Skeletal muscle tissue (tissue), 4 donors: ENCODE data around the gene PARD3B. TPM values are rescaled to one million over a fixed set of nuclear protein-coding genes. Genes with fewer than 3 reads are reported as not detected.

Experiments used
- H3K27ac ChIP-seq: one replicate; pipeline ENCODE4 v1.7.0; 2013; ENCODE audit warnings: mild to moderate bottlenecking, low read depth, low read length, inconsistent platforms
- H3K27me3 ChIP-seq, 3 donors: one replicate each; pipeline ENCODE4 v1.7.0; 2013; ENCODE audit warnings: low read length in 3 of 3; ENCODE audit not compliant: control insufficient read depth in 3 of 3, insufficient read depth in 3 of 3
- H3K36me3 ChIP-seq, 3 donors: one replicate each; pipeline ENCODE4 v1.7.0; 2013; ENCODE audit warnings: low read length in 3 of 3; ENCODE audit not compliant: control insufficient read depth in 3 of 3, insufficient read depth in 3 of 3
- H3K4me1 ChIP-seq, 3 donors: one replicate each; pipeline ENCODE4 v1.7.0; 2013; ENCODE audit warnings: low read length in 3 of 3, mild to moderate bottlenecking in 3 of 3; ENCODE audit not compliant: control insufficient read depth in 3 of 3, insufficient read depth in 3 of 3
- H3K4me3 ChIP-seq, 3 donors: one replicate each; pipeline ENCODE4 v1.7.0; 2013; ENCODE audit warnings: low read length in 3 of 3
- H3K9ac ChIP-seq, 3 donors: one replicate each; pipeline ENCODE4 v1.7.0; 2013; ENCODE audit warnings: low read length in 3 of 3, mild to moderate bottlenecking in 3 of 3, moderate library complexity in 2 of 3, low read depth in 1 of 3
- H3K9me3 ChIP-seq, 3 donors: one replicate each; pipeline ENCODE4 v1.7.0; 2013; ENCODE audit warnings: low read length in 3 of 3; ENCODE audit not compliant: control insufficient read depth in 3 of 3
- total RNA-seq: library from RNA; depleted of rRNA; stranded (reverse); fragments of >200 nt; gene quantifications from one replicate; pipeline ENCODE4 v1.2.3, GENCODE V29; 2014
- donor health status: Osteomylitis.

The PARD3B gene
- total RNA-seq, 1 donor from 2014 or later = 19.8 TPM

DNA sequence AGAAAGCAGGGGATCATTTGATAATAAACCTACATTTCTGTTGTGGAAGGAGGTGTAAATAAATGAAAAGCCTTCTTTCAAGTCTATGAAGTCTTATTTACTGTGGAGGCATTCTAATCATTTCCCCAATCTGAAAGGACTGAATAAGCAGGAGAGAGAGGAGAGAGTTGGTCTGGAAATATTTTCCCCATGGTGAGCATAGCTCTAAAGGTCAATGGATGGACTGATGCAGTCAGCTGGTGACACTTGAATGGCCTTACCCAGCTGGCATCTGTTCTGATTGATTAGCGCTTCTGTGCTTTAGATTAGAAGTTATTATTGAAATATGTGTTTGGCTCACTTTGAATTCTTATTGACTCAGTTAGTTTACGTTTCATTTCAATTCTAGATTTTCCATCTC is 122.7 kb downstream of the PARD3B start:
- peaks cover 0 to 6% (median 4%) of the 10 kb centered on the region in 3 donors for H3K4me1 ChIP-seq

DNA sequence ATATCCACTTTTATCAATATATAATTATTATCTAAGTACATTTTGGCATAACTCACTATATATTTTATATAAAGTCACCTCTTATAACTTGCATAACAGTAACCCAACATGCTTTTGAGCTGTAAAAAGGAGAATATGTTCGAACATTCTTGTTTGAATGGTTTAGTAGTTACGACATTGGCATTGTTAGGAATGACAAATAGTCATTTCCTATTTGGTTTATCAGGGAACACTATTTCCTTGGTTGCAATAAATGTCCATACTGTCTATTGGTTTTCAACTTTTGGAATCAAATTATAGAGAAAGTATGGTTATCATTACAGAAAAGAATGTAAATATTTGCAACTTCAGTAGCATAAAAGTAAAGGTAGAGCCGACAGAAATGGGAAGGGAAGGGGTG is 124.1 kb downstream of the PARD3B start:
- Histone ChIP-seq H3K27ac (no peak overlapping the region), H3K4me3 (no peak overlapping the region), H3K36me3 (no peaks in the 10 kb centered on the region), H3K27me3 (no peaks in the 10 kb centered on the region), H3K9me3 (no peaks in the 10 kb centered on the region), H3K9ac (no peak overlapping the region), H3K4me1 (peaks cover 0 to 6% (median 4%) of the 10 kb centered on the region in 3 donors)

More for the DNA sequence above, 122.7 kb downstream of the PARD3B start:
- no peaks in the 10 kb centered on the region for H3K27me3 ChIP-seq
- H3K9ac ChIP-seq = no peak overlapping the region
- H3K27ac ChIP-seq = no peak overlapping the region
- no peaks in the 10 kb centered on the region for H3K36me3 ChIP-seq
- no peaks in the 10 kb centered on the region for H3K9me3 ChIP-seq
- H3K4me3 ChIP-seq = no peak overlapping the region

DNA sequence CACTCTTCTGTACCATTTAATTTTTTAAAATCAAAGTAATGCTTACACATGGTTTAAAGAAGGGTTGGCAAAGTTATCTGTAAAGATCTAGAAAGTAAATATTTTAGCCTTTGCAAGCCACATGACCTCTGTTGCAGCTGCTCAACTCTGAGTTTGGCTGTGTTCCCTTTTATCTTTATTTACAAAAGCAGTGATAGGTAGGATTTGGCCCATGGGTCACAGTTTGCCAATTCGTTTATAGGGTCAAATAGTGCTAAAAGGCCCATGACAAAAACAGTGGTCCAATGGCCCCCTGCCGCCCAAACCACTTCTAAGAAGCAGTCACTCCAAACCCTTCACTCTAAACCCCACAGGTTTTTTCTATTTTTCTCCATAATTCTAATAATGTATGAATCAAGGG is 124.8 kb downstream of the PARD3B start:
- Histone ChIP-seq H3K9ac (no peak overlapping the region), H3K27ac (no peak overlapping the region), H3K4me1 (peaks cover 0 to 6% (median 4%) of the 10 kb centered on the region in 3 donors), H3K27me3 (no peaks in the 10 kb centered on the region), H3K9me3 (no peaks in the 10 kb centered on the region), H3K4me3 (no peak overlapping the region), H3K36me3 (no peaks in the 10 kb centered on the region)

DNA sequence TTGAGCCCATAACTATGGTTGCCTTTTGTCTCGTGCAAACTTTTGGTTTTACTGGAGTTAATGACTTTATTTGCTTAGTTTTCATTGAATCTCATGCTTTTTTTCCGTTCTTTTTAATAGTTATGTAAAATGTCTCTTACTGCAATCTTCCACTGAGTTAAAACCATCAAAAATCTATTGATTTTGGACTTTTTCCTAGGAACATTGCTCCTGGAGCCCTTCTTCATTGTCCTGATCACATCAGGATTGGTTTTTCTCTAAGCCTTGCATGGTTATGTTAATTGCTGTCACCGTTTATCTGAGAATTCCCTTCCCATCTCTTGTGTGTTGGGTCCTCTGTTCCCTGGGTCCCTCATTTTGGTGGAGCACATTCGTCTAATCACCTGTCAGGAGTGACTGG is 125.5 kb downstream of the PARD3B start:
- no peaks in the 10 kb centered on the region for H3K9me3 ChIP-seq
- H3K9ac ChIP-seq = no peak overlapping the region

DNA sequence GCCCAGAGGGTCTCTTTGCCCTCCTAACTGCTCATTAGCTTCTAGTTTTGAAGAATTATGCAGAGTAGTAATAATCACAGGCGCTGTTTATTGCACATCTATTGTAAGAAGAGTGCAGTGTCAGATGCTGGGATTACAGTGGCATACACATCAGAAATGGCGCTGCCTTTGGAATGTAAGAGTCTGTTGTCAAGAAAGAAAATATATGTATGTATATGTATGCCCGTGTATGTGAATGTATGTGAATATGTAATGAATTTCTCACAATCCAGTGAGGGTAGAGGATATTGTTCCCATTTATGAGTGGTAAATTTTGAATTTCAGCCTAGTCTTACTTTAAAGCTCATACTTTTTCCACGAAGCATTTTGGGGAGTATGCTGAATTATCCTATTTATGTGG is 127.5 kb downstream of the PARD3B start:
- Histone ChIP-seq H3K27me3 (no peaks in the 10 kb centered on the region), H3K27ac (no peak overlapping the region), H3K9me3 (no peaks in the 10 kb centered on the region), H3K9ac (no peak overlapping the region), H3K4me3 (no peak overlapping the region), H3K36me3 (no peaks in the 10 kb centered on the region), H3K4me1 (no peaks in the 10 kb centered on the region)

More for the DNA sequence above, 125.5 kb downstream of the PARD3B start:
- Histone ChIP-seq H3K4me3 (no peak overlapping the region), H3K27me3 (no peaks in the 10 kb centered on the region), H3K27ac (no peak overlapping the region), H3K36me3 (no peaks in the 10 kb centered on the region), H3K4me1 (peaks cover 0 to under 1% (median 0%) of the 10 kb centered on the region in 3 donors)

DNA sequence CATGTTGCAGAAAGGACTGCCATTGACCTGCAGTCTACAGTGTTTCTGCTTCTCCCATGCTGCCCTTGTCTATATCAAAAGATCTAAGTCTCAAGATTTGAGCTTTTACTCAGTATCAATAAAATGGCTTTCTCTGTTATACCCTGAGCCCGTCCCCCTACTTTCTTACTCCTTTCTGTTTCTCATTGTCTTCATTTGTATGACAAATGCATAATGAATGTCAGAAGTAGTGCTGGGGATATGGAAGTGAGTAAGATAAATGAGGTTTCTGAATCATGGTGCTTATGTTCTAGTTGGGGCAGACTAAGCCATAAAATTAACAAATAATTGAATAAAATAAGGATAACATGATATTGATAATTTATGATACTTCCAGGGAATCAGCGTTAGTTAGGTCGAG is 128.6 kb downstream of the PARD3B start:
- H3K9ac ChIP-seq = no peak overlapping the region
- H3K27ac ChIP-seq = no peak overlapping the region
- no peaks in the 10 kb centered on the region for H3K27me3 ChIP-seq
- no peak overlapping the region for H3K4me3 ChIP-seq
- no peaks in the 10 kb centered on the region for H3K9me3 ChIP-seq
- peaks cover 0 to 2% (median 0%) of the 10 kb centered on the region in 3 donors for H3K36me3 ChIP-seq
- H3K4me1 ChIP-seq = no peaks in the 10 kb centered on the region

DNA sequence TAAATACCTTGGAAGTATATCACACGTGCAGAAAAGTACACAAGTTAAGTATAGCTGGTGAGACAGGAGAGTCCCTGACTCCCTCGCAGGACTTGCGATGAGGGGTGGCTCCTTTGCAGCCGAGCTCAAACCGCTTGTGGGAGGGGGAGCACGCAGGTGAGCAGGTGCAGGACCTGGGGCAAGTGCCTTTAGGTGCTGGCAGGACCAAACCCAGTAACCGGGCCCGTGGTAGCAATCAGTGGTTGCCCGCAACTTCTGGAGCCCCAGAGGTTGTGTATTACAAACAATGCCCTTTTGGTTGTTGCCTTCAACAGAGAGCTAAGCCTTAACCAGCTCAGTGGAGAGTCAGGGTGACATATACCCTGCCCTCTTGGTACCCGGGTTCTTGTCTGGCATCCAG is 132.8 kb downstream of the PARD3B start:
- no peak overlapping the region for H3K27ac ChIP-seq
- peaks cover 3 to 5% (median 4%) of the 10 kb centered on the region in 3 donors for H3K4me1 ChIP-seq
- H3K9ac ChIP-seq = no peak overlapping the region
- H3K9me3 ChIP-seq = no peaks in the 10 kb centered on the region
- peaks cover 0 to 2% (median 0%) of the 10 kb centered on the region in 3 donors for H3K36me3 ChIP-seq
- no peaks in the 10 kb centered on the region for H3K27me3 ChIP-seq
- no peak overlapping the region for H3K4me3 ChIP-seq

DNA sequence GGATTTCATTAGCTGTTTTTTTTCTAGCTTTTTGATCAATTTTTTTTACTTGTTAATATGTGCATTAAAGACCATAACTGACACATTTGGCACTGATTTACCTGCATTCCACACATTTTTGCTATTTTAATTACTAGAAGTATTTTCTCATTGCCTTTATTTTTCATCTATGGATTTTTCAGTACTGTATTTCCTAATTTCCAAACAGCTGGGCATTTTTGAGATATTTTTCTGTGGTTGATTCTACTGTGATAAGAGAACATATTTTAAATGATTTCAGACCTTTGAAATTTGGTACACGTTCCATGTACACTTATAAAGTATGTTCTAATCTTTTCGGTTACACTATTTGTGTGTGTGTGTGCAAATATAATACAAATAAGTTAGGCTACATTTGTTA is 135.3 kb downstream of the PARD3B start:
- H3K27ac ChIP-seq = no peak overlapping the region
- H3K9ac ChIP-seq = no peak overlapping the region
- no peaks in the 10 kb centered on the region for H3K9me3 ChIP-seq
- H3K36me3 ChIP-seq = peaks cover 0 to 2% (median 0%) of the 10 kb centered on the region in 3 donors
- H3K4me1 ChIP-seq = peaks cover 3 to 5% (median 4%) of the 10 kb centered on the region in 3 donors
- no peak overlapping the region for H3K4me3 ChIP-seq
- H3K27me3 ChIP-seq = no peaks in the 10 kb centered on the region

DNA sequence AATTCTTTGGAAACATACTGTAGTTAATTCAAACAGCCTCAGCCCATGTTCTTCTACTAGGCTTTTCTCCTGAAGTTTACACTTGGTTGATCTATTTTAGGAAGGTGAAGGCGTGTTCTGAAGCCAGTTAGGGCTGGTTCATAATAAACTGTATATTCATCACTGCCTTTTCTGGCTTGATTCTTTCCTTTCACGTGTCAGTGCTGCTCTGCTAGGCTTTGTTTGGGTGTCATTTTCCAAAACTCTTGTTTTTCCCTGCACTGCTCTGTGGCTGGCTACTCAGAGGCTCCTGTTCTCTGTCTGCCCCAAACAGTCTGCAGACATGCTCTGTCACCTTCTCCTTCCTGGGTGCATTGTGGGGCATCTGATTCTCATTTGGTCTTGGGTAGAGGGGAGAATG is 136.1 kb downstream of the PARD3B start:
- H3K27ac ChIP-seq = no peak overlapping the region
- peaks cover 0 to 2% (median 0%) of the 10 kb centered on the region in 3 donors for H3K36me3 ChIP-seq
- H3K27me3 ChIP-seq = no peaks in the 10 kb centered on the region
- H3K4me3 ChIP-seq = peak overlapping the region in 1 of 3 donors; percentile 11
- no peaks in the 10 kb centered on the region for H3K9me3 ChIP-seq
- peak overlapping the region in 1 of 3 donors; percentile 25 for H3K9ac ChIP-seq
- H3K4me1 ChIP-seq = peaks cover 3 to 5% (median 4%) of the 10 kb centered on the region in 3 donors

DNA sequence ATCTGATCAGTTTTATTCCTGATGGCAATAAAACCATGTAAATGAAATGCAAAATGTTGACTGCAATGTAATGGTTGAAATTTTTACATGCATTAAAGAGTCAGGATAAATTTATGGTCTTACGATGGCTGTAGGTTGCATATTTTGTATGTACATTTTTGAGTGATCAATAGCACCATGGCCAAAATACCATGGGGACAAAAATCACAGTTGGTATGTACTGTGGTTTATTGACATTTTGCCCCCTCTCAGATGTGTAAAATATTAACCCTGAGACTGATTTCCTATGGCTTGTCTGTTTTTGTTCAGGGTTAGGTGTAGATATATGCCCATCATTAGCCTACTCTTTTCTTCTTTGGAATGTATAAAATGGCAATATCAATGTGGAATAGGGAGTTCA is 138.1 kb downstream of the PARD3B start:
- no peak overlapping the region for H3K4me3 ChIP-seq

More for the DNA sequence above, 138.1 kb downstream of the PARD3B start:
- peaks cover 3 to 5% (median 4%) of the 10 kb centered on the region in 3 donors for H3K4me1 ChIP-seq
- no peaks in the 10 kb centered on the region for H3K9me3 ChIP-seq
- H3K27ac ChIP-seq = no peak overlapping the region
- H3K27me3 ChIP-seq = no peaks in the 10 kb centered on the region
- no peaks in the 10 kb centered on the region for H3K36me3 ChIP-seq
- no peak overlapping the region for H3K9ac ChIP-seq
